RWPE1 (cell line): ENCODE results near the gene ARL3.
"Not testable (repeated sequence)": the region's sequence is repeated elsewhere in the genome, so short reads cannot be mapped to it uniquely, and the experiment has no call there.

ENCODE experiments used
- CTCF ChIA-PET: fragments of 350-600 bp; sonication (Branson Sonifier 250); formaldehyde crosslinking; extraction: SDS; loops from one replicate; lab custom pipeline; 2021; lab: Yijun Ruan, JAX
- POLR2A ChIA-PET: fragments of 400-600 bp; formaldehyde crosslinking; extraction: SDS; loops from one replicate; lab custom pipeline; 2020; ENCODE audit warnings: antibody characterized with exemption; ENCODE audit not compliant: low non-redundant PET; lab: Yijun Ruan, JAX
- DNase-seq: peaks from one replicate; pipeline ENCODE4 v3.0.0; 2012; ENCODE audit warnings: low spot score
- H3K27ac ChIP-seq: fragments of 450-650 bp; 2 replicates; pipeline ENCODE4 v1.5.1; 2017
- CTCF ChIP-seq: fragments of 450-650 bp; conservative IDR thresholded peaks from 2 replicates; pipeline ENCODE4 v1.5.1; 2017; ENCODE audit warnings: low read depth, mild to moderate bottlenecking

ARL3 gene

DNA sequence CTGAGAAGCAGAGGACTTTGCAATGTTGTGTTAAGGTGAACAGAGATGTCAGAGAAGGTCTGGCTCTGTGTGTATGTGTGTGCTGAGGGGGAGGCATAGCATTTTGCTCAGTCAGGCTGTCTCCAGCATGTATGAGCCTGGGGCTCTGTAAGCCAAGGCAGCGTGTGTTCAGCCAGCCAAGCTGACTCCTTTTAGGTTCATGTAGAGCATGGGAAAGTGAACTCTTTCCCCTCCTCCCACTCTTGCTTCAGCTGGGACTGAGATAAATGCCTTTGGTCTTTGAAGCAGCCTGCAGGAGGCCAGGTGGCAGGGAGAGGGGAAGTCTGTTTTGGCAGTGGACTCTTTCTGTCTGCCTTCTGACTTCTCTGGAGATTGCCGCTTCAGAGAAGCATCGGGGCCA lies 4.0 kb upstream of the ARL3 start:
- DNase-seq, result no peak
- ChIA-PET POLR2A (no interaction called here), CTCF (no interaction called here)
- H3K27ac ChIP-seq, result peak overlapping the region; percentile 39
- TF ChIP-seq CTCF, result no peak

- POLR2A ChIA-PET, DNase-seq, H3K27ac ChIP-seq: not testable (repeated sequence)
- CTCF ChIA-PET, result interaction anchor here (0.5 to 1.4 kb wide), 2 partner anchors 38 to 186 kb away, joined by 3 to 5 read pairs; no protein-coding TSS in a partner anchor
Measured at GRCh38 chr10:102716900-102717565, 2.8 kb upstream of the ARL3 start.

DNA sequence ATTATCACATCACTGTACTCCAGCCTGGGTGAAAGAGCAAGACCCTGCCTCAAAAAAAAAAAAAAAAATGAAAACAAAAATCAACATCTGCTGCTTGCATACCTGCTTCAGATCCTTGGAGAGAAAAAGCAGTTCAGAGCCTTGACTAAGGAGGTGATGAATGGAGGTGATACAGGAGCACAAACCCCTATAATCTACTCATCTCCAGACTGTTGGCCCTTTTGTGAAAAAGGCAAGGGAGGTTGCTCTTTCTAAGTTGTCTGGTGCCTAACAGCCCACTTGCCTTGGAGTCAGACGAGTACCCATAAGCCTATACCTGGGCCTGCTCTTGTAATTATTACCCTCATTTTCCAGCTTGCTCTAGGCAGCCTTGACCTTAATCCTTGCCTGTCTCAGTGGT lies 1.7 kb upstream of the ARL3 start:
- ChIA-PET CTCF (interaction anchor here (1.4 kb wide), 1 partner anchor 37 kb away, joined by 5 read pairs; no protein-coding TSS in a partner anchor), POLR2A (interaction anchor here (0.7 kb wide), 1 partner anchor 43 kb away, joined by 12 read pairs; no protein-coding TSS in a partner anchor)
- DNase-seq, result no peak
- H3K27ac ChIP-seq, result no peak overlapping the region
- no peak for TF ChIP-seq CTCF

DNA sequence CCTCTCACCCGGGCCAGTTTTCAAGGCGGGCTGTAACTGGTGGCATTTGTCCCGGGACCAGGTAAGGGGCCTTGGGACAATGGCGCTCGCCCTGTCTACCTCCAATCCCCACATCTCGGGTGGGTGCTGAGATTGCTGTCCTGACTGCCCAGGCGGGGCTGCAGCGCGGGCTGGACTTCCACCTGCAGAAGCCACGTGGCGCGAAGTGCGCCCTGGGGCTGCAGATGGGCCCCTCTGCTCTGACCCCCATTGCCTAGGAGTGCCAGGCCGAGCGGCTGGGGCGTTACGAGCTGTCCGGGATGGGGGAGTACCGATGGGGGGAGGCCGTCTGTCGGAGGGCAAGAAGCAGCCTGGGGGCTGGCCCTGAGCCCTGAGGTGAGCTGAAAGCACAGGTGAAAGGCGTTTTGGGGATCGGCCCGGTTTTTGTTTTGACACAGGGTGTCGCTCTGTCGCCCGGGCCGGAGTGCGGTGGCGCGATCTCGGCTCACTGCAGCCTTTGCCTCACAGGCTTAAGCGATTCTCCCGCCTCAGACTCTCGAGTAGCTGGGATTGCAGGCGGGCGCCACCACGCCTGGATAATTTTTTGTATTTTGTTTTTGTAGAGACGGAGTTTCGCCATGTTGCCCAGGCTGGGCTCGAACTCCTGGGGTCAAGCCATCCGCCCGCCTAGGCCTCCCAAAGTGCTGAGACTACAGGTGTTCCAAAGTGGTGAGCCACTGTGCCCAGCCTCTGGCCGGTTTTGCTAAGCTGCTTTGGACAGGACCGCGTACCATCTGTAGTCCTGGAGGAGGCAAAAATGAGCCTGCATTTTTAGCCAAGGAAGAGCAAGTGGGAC lies 641 bp upstream of the ARL3 start, which contains the start of gene SFXN2:
SFXN2 (plus strand) TSS at position 16 of the 835 bp plus-strand sequence. CDS start 12,001 bp downstream, outside the sequence.
- ChIA-PET CTCF (interaction anchor here (0.7 to 2.1 kb wide), 7 partner anchors 12 to 187 kb away, joined by 3 to 5 read pairs (median 3); no protein-coding TSS in a partner anchor), POLR2A (interaction anchor here (0.6 to 1.0 kb wide), 3 partner anchors 28 to 894 kb away, joined by 3 to 5 read pairs (median 3); partner anchors contain the start of gene WBP1L)
- TF ChIP-seq CTCF, result no peak
- peak within 1 kb of the TSS; percentile 91 for H3K27ac ChIP-seq
- DNase-seq, result no peak

GRCh38 chr10:102713539-102713813 lies 721 bp downstream of the ARL3 start:
- TF ChIP-seq CTCF, result peak; percentile 27; the same call in 1 of the 2 replicates
- CTCF ChIA-PET, result interaction anchor here (0.6 to 2.1 kb wide), 7 partner anchors 14 to 461 kb away, joined by 3 to 5 read pairs (median 3); no protein-coding TSS in a partner anchor
- no peak for DNase-seq
- peak overlapping the region; percentile 91 for H3K27ac ChIP-seq
- POLR2A ChIA-PET, result interaction anchor here (0.5 kb wide), 1 partner anchor 599 kb away, joined by 3 read pairs; no protein-coding TSS in a partner anchor

GRCh38 chr10:102712843-102713538 lies 1.2 kb downstream of the ARL3 start:
- no peak for DNase-seq
- no peak for TF ChIP-seq CTCF
- POLR2A ChIA-PET, result no interaction called here
- CTCF ChIA-PET, result interaction anchor here (0.6 to 2.1 kb wide), 7 partner anchors 14 to 461 kb away, joined by 3 to 6 read pairs (median 4); no protein-coding TSS in a partner anchor
- H3K27ac ChIP-seq, result peak overlapping the region; percentile 91
